HFF-Myc (cell line): Measurements from ENCODE around the gene CRYGC.

Experiments used
- DNase-seq: peaks from one replicate; pipeline ENCODE4 v3.0.0-alpha.2; 2011; ENCODE audit warnings: low read depth; ENCODE audit errors: extremely low read depth
- H3K4me3 ChIP-seq: replicated peaks from 2 replicates; pipeline ENCODE4 v1.5.1; 2011; ENCODE audit warnings: low read depth, mild to moderate bottlenecking, control low read depth, low read length
- TF ChIP-seq, protein P1 (sequence below): IDR thresholded peaks from 2 replicates; pipeline ENCODE4 v1.5.1; 2012; ENCODE audit warnings: mild to moderate bottlenecking, low read depth, low read length, control low read depth; ENCODE audit errors: missing control alignments

Gene CRYGC

DNA sequence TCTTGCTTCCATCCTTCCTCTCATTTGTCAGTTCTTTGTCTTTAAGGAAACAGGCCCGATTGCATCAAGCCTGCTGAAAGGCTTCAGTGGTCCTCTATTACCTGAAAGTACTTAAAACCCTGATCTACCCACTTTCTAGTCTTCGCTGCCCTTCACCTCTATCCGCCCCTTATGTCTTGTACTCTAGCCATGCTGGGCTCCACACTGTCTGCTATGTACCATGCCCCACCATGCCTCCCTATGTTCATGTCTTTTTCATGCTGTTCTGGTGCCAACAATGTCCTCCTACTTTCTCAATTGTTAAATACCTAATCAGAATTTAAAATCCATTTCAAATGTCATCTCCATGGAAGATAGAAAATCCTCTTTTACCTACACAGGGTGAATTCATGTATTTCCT is 33.5 kb downstream of the CRYGC start:
- DNase-seq, result no peak

DNA sequence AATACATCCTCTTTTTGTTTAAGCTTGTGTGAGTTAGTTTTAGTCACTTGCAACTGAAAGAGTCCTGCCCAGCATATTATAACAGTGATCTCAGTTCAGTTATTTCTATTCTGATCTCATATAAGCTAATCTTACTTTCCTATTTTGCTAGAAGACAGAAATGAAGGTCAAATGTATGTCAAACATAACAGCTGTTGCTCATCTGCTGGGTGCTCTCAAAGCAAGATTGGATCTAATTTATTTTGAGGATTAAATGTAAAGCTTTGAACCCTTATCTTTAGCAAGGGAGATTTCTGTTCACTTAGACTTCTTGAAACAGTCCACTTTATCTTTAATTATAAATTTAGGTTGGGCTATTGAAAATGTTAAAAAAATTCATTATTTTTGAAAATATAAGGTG is 36.5 kb downstream of the CRYGC start:
- TF ChIP-seq, protein P1, sequence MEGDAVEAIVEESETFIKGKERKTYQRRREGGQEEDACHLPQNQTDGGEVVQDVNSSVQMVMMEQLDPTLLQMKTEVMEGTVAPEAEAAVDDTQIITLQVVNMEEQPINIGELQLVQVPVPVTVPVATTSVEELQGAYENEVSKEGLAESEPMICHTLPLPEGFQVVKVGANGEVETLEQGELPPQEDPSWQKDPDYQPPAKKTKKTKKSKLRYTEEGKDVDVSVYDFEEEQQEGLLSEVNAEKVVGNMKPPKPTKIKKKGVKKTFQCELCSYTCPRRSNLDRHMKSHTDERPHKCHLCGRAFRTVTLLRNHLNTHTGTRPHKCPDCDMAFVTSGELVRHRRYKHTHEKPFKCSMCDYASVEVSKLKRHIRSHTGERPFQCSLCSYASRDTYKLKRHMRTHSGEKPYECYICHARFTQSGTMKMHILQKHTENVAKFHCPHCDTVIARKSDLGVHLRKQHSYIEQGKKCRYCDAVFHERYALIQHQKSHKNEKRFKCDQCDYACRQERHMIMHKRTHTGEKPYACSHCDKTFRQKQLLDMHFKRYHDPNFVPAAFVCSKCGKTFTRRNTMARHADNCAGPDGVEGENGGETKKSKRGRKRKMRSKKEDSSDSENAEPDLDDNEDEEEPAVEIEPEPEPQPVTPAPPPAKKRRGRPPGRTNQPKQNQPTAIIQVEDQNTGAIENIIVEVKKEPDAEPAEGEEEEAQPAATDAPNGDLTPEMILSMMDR, result no peak
- no peak overlapping the region for H3K4me3 ChIP-seq
- DNase-seq, result no peak

More for the DNA sequence above, 33.5 kb downstream of the CRYGC start:
- TF ChIP-seq, protein P1, result no peak
- H3K4me3 ChIP-seq, result no peak overlapping the region

DNA sequence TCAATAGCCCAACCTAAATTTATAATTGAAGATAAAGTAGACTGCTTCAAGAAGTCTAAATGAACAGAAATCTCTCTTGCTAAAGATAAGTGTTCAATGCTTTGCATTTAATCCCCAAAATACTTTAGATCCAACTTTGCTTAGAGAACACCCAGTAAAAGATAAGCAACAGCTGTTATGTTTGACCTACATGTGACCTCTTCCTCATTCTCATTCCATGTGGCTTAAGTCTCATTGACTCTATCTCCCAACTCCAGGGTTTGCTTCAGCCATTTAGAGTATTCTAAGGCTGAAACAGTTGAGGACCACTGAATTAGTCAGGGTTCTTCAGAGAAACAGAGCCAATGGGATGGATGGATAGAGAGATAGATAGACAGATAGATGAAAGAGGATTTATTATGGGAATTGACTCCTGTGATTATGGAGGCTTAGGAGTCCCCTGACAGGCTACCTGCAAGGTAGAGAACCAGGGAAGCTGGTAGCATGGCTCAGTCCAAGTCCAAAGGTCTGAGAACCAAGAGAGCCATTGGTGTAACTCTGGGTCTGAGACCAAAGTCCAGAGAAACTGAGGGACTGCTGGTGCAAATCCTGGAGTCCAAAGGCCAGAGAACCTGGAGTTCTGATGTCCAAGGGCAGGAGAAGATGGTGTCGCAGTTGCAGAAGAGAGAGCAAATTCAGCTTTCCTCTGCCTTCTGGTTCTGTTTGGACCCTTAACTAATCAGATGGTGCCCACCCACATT is 37.4 kb downstream of the CRYGC start:
- no peak for DNase-seq
- TF ChIP-seq, protein P1, result no peak
- H3K4me3 ChIP-seq, result no peak overlapping the region

DNA sequence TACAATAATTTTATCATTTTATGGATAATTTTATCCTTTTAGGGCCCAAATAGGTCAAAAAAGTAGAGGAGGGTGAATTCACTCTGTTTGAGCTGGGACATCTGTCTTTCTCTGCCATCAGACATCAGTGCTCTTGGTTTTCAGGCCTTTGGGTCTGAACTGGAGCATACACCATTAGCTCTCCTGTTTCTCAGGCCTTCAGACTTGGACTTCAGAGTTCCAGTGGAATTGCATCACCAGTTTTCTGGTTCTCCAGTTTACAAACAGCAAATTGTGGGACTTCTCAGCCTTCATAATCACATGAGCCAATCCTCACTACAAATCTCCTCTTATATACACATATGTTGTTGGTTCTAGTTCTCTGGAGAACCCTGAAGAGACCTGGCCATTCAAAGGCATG is 39.2 kb downstream of the CRYGC start:
- no peak for DNase-seq
- TF ChIP-seq, protein P1, result no peak
- H3K4me3 ChIP-seq, result no peak overlapping the region

DNA sequence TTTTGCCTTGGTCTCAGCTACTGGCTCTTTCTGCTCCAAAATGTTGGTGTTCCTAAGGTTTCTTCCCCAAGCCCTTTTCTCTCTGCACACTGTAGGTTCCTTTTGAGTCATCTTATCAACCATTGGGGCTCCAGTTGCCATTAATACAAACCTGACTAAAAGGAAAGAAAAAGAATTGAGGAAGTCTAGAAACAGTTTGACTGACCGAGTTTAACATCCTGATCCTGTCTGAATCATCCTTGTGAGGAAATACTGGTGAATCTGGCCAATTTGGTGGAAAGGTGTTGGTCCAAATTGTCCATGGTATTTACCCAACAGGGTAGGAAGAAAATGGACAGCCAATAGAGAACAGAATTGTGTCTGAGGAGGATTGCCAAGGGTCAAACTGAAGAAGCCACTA is 43.6 kb downstream of the CRYGC start:
- no peak for DNase-seq
- TF ChIP-seq, protein P1, result no peak
- no peak overlapping the region for H3K4me3 ChIP-seq

DNA sequence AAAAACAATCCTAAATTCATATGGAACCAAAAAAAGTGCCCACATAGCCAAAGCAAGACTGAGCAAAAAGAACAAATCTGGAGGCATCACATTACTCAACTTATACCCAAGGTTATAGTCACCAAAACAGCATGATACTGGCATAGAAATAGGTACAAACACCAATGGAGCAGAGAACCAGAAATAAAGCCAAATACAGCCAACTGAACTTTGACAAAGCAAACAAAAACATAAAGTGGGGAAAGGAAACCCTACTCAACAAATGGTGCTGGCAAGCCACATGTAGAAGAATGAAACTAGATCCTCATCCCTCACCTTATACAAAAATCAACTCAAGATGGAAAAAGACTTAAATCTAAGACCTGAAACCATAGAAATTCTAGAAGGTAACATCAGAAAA is 45.8 kb downstream of the CRYGC start:
- DNase-seq, result no peak
- TF ChIP-seq, protein P1, result no peak
- H3K4me3 ChIP-seq, result no peak overlapping the region
